COLO668 (cell line): ENCODE data around the gene KTI12.
"Not testable (repeated sequence)": the region's sequence is repeated elsewhere in the genome, so short reads cannot be mapped to it uniquely, and the experiment has no call there.

Experiments used
- DNase-seq: peaks from one replicate; lab custom pipeline; 2025; ENCODE audit not compliant: unreplicated experiment; lab: John Stamatoyannopoulos, UW

KTI12 gene, protein sequence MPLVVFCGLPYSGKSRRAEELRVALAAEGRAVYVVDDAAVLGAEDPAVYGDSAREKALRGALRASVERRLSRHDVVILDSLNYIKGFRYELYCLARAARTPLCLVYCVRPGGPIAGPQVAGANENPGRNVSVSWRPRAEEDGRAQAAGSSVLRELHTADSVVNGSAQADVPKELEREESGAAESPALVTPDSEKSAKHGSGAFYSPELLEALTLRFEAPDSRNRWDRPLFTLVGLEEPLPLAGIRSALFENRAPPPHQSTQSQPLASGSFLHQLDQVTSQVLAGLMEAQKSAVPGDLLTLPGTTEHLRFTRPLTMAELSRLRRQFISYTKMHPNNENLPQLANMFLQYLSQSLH

GRCh38 chr1:52033190-52034049 lies at the start of gene KTI12:
TSS of gene KTI12 (minus strand) at chr1:52033810. CDS start at chr1:52033761, 49 bp downstream.
- peak; percentile 96 for DNase-seq

- no peak for DNase-seq
Observed at GRCh38 chr1:52080014-52080415, 46.4 kb upstream of the KTI12 start.

DNA sequence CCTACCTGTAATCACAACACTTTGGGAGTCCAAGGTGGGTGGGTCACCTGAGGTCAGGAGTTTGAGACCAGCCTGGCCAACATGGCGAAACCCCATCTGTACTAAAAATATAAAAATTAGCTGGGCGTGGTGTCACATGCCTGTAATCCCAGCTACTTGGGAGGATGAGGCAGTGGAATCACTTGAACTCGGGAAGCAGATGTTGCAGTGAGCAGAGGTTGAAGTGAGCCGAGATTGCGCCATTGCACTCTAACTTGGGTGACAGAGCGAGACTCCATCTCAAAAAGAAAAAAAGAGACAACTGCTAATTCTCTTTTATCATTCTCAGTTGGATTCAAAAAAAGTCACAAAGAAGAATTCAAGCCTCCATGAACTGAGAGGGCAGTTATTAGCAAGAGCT lies 43.7 kb upstream of the KTI12 start:
- DNase-seq, result not testable (repeated sequence)

DNA sequence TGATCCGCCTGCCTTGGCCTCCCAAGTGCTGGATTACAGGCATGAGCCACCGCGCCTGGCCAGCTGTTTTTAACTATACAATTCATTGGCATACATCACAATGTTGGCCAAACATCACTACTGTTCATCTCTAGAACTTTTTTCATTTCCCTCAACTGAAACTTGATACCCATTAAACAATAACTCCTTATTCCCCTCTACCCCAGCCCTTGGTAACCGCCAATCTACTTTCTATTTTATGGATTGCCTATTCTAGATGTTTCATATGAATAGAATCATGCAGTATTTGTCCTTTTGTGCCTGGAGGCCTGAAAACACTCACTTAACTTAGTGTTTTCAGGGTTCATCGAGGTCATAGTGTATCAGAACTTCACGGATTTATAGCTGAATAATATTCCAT lies 38.7 kb upstream of the KTI12 start:
- no peak for DNase-seq

DNA sequence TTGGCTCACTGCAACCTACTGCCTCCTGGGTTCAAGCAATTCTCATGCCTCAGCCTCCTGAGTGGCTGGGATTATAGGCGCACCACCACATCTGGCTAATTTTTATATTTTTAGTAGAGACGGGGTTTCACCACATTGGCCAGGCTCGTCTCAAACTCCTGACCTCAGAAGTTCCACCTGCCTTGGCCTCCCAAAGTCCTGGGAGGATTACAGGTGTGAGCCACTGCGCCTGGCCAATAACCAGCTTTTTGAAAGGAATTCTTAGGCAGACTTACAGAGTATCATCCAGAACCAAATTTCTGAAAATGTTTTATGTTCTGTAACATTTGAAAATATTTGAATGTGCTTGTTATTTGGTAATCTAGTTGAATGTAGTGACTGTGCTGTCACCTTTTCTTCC lies 37.1 kb upstream of the KTI12 start:
- no peak for DNase-seq

DNA sequence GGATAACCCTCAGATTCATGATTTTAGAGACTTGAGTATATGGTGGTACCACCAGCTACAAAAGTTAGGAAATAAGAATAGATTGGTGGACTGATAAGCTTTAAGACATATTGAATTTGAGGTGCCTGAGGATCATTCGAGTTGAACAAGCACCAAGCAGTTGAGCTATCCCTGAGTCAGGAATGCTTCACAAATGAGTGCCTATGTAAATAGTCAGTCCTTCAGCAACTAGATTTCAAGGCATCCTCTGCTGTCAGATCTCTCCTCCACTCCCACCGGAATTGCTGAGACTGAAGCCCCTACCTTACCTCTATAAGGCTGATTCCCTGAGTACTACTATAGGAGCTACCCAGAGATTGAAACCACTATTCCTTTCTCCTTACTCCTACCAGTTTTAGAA lies 29.6 kb upstream of the KTI12 start:
- no peak for DNase-seq

- no peak for DNase-seq
Observed at GRCh38 chr1:52060822-52061221, 27.2 kb upstream of the KTI12 start.

DNA sequence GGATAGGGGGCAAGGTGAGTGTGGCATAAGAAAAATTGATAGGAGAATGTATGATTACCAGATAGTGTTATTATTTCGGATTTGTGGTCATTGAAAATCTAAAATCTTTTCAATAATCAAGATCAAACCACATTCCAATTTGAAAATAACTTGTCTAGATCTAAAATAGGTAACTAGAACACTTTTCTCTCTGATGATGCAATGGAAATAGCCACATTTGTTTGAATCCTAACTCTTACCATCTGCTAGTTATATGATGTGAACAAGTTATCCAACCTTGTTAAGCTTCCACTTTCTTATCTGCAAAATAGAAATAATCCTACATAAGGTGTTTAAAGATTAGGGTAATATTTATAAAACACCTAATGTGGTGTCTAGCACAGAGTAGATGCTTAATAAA lies 26.3 kb upstream of the KTI12 start:
- DNase-seq, result no peak

DNA sequence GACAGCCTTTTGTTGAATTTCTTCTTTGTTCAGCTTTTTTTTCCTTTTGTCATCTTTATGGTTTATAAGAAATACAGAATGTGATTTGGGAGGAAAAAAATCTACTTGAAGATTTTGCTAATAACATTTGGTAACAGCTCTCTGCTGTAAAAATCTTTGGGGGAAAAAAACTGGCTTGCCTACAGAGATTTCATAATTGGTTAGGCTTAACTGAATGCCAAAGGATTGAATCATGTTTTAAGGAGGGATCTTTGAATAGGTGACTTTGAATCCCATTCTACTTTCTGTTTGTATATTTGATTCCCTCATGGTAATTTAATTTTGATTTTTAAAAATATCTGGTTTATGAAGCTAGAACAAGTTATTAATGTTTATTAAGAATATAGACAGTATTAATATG lies 25.7 kb upstream of the KTI12 start:
- no peak for DNase-seq

DNA sequence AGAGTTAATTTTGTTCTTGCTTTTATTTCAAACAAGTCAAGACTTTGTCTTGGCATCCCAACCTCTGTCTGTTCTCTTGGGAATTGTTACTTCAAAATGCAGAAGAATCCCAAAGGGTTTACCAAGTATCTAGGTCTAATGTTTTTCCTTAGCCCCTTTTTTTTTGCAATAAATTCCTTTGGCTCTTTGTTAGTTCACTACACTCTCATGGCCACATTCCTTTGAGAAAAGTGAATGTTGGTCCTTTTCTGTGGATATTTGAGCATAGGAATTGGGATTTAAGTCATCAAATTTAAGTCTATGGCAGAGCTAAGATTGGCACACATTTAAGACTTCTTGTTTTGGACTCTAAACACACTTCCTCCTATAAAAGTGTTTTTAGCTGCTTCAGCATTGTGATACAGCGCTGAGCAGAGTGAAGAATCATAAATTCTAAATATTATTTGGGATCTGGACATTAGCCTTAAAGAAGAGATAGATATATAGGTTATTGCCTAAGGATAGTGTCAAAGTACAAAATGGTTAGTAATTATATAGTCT lies 24.3 kb upstream of the KTI12 start:
- no peak for DNase-seq

DNA sequence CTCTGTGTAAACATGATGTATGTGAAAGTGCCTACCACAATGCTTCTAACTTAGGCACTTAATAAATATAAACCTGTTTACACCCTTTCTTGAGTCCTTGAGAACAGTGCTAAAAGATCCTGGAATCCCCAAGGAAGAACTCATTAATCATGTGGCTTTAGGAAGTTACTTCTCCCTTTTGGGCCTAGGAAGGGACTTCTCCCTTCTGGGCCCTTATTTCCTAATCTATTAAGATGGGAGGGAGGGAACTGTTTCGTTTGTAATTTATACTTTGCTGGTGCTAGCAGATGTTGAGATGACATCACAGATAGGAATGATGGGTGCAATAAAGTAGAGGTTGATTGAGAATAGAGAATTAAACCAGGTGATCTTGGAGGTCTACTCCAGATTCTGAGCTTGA lies 23.6 kb upstream of the KTI12 start:
- no peak for DNase-seq

DNA sequence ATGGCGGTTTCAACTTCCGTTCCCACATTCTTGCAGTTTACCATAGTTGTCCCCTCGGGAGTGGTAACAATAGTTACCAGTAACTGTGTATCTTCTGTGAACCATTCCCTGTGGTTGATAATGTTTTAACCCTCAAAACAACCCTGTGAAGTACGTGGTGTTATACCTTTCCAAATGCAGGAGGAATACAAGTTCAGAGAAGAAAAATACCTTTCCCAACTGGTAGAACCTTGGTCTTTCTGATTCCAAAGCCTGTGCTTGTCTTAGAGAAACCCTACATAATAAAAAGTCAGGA lies 23.3 kb upstream of the KTI12 start:
- DNase-seq, result no peak

GRCh38 chr1:52056163-52056936 lies 22.7 kb upstream of the KTI12 start, which contains the start of gene BTF3L4:
TSS of gene BTF3L4 (plus strand) at chr1:52056295. CDS start at chr1:52059848, 3,553 bp downstream.
- peak; percentile 100 for DNase-seq

DNA sequence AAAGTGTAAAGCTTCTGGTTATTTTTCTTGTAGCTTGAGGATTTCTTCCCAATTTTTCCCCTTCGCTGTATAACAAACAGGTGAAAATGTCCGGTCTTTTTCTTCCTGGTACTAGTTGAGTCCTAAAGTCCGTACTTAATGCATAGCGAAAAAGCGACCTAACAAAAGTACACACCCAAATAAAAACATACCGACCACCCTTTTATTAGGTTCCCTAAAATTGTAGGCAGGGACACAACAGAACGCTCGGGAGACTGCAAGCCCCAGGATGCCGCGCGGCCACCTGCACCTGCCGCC lies 22.2 kb upstream of the KTI12 start:
- no peak for DNase-seq

- peak; percentile 95 for DNase-seq
Observed at GRCh38 chr1:52055066-52055865, 21.7 kb upstream of the KTI12 start, which contains the start of gene TXNDC12. TSS of gene TXNDC12 (minus strand) at chr1:52055191. CDS start at chr1:52055096, 95 bp downstream.

GRCh38 chr1:52054496-52055065 lies 21.0 kb upstream of the KTI12 start:
- DNase-seq, result no peak

GRCh38 chr1:52053862-52054261 lies 20.3 kb upstream of the KTI12 start:
- DNase-seq, result no peak

GRCh38 chr1:52049337-52049736 lies 15.7 kb upstream of the KTI12 start:
- DNase-seq, result not testable (repeated sequence)

GRCh38 chr1:52045666-52046195 lies 12.1 kb upstream of the KTI12 start:
- DNase-seq, result not testable (repeated sequence)

DNA sequence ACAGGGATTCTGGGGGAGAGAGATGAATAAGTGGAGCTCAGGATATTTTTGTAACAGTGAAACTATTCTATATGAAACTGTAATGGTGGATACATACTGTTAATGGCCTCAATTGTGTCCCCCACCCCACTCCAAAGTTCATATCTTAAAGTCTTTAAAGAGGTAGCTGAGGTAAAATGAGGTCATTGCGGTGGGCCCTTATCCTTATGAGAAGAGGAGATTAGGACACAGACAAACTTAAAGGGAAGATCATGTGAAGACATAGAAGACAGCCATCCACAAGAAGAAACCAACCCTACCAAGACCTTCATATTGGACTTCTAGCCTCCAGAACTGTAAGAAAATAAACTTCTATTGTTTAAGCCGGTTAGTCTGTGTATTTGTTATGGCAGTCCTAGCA lies 11.6 kb upstream of the KTI12 start:
- DNase-seq, result no peak
